Measurements from ENCODE around the gene BLNK. TPM values are rescaled to one million over a fixed set of nuclear protein-coding genes. Genes with fewer than 3 reads are reported as not detected.

The BLNK gene
- total RNA-seq, 2 donors from 2014 or later = 13.5 to 55.4 TPM

- H3K4me1 ChIP-seq = peaks cover 65% of the 10 kb centered on the region
- H3K4me3 ChIP-seq = no peak overlapping the region
- WGBS, 2 donors = 8 to 22% methylated on average over 2 of the region's 2 CpGs
- H3K27me3 ChIP-seq = no peaks in the 10 kb centered on the region
- DNase-seq (no peak), ATAC-seq (no peak)
- intact Hi-C loops (cut with DNase I) = no loop called here
- TF ChIP-seq POLR2A (IDR thresholded peaks at IDR 0.05) (no peak), CTCF (IDR thresholded peaks at IDR 0.05) (no peak)
- H3K27ac ChIP-seq = peak overlapping the region; percentile 82 to 92 (median 82)
- no peaks in the 10 kb centered on the region for H3K9me3 ChIP-seq
- H3K36me3 ChIP-seq (replicated peaks in 1 of 2; ENCODE audit: insufficient read depth in 1 of 2, low read depth in 2 of 2) = no peaks in the 10 kb centered on the region
Measured at GRCh38 chr10:96270571-96270970, 798 bp downstream of the BLNK start.

DNA sequence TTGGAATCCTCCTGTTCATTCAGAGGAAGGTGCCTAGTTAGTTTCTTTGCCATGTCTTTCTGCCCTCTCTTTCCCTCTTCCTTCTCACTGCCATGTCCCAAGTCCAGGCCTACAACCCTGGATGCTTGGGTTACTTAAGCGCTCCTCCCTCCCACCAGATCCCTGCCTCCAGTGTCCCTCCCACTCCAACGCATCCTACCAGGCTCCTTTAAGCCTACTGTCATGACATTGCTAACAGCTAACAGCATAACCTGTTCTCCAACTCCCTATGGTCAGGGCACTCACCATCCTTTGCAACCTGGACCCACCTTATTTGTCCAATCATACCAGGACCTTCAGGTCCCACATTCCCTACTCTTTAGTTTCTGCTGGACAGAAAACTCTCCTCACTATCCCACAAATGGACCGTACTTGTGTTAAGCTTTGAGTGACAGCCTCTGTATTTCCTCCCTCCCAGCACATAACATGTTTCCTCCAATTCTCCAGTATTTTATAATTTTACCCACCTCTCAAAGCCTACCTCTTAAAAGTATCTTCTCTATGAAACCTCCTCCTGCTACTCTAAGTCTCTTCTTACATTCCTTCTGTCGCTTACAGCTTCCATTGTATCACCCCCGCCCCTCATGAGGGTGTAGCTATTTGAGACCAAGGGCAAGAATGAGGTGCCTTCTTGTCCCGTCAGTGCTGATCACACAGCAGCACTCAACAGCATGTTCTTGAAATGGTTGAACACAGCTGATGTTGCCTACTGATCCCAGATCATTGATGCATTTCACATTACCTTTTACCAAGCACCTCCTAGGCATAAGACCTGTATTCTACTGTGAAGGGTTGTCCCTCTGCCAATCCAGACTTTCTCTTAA, 1.7 kb downstream of the BLNK start:
- H3K36me3 ChIP-seq (replicated peaks in 1 of 2; ENCODE audit: insufficient read depth in 1 of 2, low read depth in 2 of 2) = no peaks in the 10 kb centered on the region
- TF ChIP-seq POLR2A (IDR thresholded peaks at IDR 0.05) (no peak), CTCF (IDR thresholded peaks at IDR 0.05) (no peak)
- H3K27ac ChIP-seq = peak overlapping the region; percentile 11 to 92 (median 82)
- H3K4me1 ChIP-seq = peaks cover 65% of the 10 kb centered on the region
- no peaks in the 10 kb centered on the region for H3K27me3 ChIP-seq
- WGBS, 2 donors = 34 to 42% methylated on average over 6 of the region's 6 CpGs
- ATAC-seq = no peak
- no peak overlapping the region for H3K4me3 ChIP-seq
- DNase-seq = no peak
- intact Hi-C loops (cut with DNase I) = no loop called here
- H3K9me3 ChIP-seq = no peaks in the 10 kb centered on the region

DNA sequence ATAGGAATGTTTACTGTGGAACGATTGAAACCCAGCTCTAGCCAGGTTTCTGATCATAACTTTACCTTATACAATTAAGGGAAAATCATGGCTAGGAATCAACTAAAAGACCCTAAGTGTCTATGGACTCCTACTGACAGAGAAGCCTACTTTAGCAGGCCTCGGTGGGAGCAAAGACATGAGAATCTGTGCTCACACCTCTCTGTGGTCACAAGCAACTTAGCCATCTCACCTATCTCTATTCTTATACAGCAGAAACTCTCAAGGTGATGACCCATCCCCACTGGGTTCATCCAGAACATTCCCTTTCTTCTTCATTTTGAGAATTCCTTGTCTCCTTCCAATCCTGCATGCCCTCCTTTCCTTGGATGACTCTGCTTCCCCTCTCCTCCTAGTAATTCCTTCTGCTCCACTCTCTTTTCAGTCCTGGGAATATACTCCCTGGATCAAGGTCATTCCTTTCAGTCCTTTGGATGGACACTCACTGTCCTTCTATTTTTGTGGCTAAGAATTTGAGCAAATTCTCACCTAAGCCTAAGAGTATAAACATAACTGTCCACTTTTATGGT, 2.9 kb downstream of the BLNK start:
- WGBS, 2 donors = 47 to 51% methylated on average over 2 of the region's 2 CpGs

GRCh38 chr10:96267234-96267705, 4.1 kb downstream of the BLNK start:
- intact Hi-C loops (cut with DNase I) = no loop called here
- Histone ChIP-seq H3K4me3 (no peak overlapping the region), H3K4me1 (peaks cover 61% of the 10 kb centered on the region), H3K36me3 (replicated peaks in 1 of 2; ENCODE audit: insufficient read depth in 1 of 2, low read depth in 2 of 2) (no peaks in the 10 kb centered on the region), H3K27ac (no peak overlapping the region), H3K9me3 (no peaks in the 10 kb centered on the region), H3K27me3 (no peaks in the 10 kb centered on the region)
- no peak for TF ChIP-seq CTCF (IDR thresholded peaks at IDR 0.05)
- no peak for TF ChIP-seq POLR2A (IDR thresholded peaks at IDR 0.05)
- WGBS, 2 donors = 70 to 75% methylated on average over 4 of the region's 4 CpGs
- DNase-seq (no peak), ATAC-seq (no peak)

More for the DNA sequence above, 2.9 kb downstream of the BLNK start:
- Histone ChIP-seq H3K27me3 (no peaks in the 10 kb centered on the region), H3K4me3 (no peak overlapping the region), H3K36me3 (replicated peaks in 1 of 2; ENCODE audit: insufficient read depth in 1 of 2, low read depth in 2 of 2) (no peaks in the 10 kb centered on the region), H3K27ac (peak overlapping the region in 2 of 4 donors; percentile 8 to 20), H3K9me3 (no peaks in the 10 kb centered on the region), H3K4me1 (peaks cover 72% of the 10 kb centered on the region)
- no peak for TF ChIP-seq POLR2A (IDR thresholded peaks at IDR 0.05)
- TF ChIP-seq CTCF (IDR thresholded peaks at IDR 0.05) = no peak
- intact Hi-C loops (cut with DNase I) = no loop called here
- DNase-seq (no peak), ATAC-seq (no peak)

All from body of pancreas (tissue), 4 donors.